HL-60 (cell line): Measurements from ENCODE around the gene STK32B.

Experiments
- DNase-seq, 2 experiments: peaks; one replicate each; pipeline ENCODE4 v3.0.0-alpha.2; 2010 to 2020; ENCODE audit warnings: low read depth in 1 of 2, low spot score in 1 of 2
- H3K27ac ChIP-seq: fragments of 250-450 bp; sonication (Bioruptor Pico); replicated peaks from 2 replicates; pipeline ENCODE4 v1.5.1; 2020; ENCODE audit warnings: mild to moderate bottlenecking, moderate library complexity
- H3K27me3 ChIP-seq: fragments of 250-450 bp; sonication (Bioruptor Pico); 2 replicates; pipeline ENCODE4 v1.5.1; 2021; ENCODE audit warnings: mild to moderate bottlenecking, moderate library complexity; ENCODE audit not compliant: insufficient read depth, poor library complexity, severe bottlenecking
- H3K4me3 ChIP-seq: replicated peaks from 2 replicates; pipeline ENCODE4 v1.5.1; 2011; ENCODE audit warnings: mild to moderate bottlenecking, control low read depth, low read length; ENCODE audit not compliant: insufficient read depth
- CTCF ChIP-seq: IDR thresholded peaks from one replicate; pipeline ENCODE4 v1.5.1; 2011; ENCODE audit warnings: low read length, control low read depth, inconsistent platforms; ENCODE audit not compliant: insufficient read depth
- GABPA ChIP-seq: IDR thresholded peaks from 2 replicates; pipeline ENCODE4 v1.6.1; 2012; ENCODE audit warnings: low read depth
- POLR2AphosphoS5 ChIP-seq: IDR thresholded peaks from 2 replicates; pipeline ENCODE4 v1.6.1; 2012; ENCODE audit warnings: low read depth
- REST ChIP-seq: IDR thresholded peaks from 2 replicates; pipeline ENCODE4 v1.6.1; 2012; ENCODE audit warnings: low read depth; ENCODE audit not compliant: insufficient replicate concordance
- SPI1 ChIP-seq: IDR thresholded peaks from 2 replicates; pipeline ENCODE4 v1.6.1; 2012; ENCODE audit warnings: low read depth, mild to moderate bottlenecking, borderline replicate concordance

The STK32B gene

GRCh38 chr4:5212255-5213013 lies 161.2 kb downstream of the STK32B start:
- H3K27me3 ChIP-seq, result no peaks in the 10 kb centered on the region
- TF ChIP-seq CTCF (no peak), SPI1 (no peak)
- no peak overlapping the region for H3K4me3 ChIP-seq
- H3K27ac ChIP-seq, result no peak overlapping the region
- no peak for DNase-seq

- no peak for DNase-seq
- no peak overlapping the region for H3K27ac ChIP-seq
- no peak overlapping the region for H3K4me3 ChIP-seq
- TF ChIP-seq POLR2AphosphoS5 (no peak), CTCF (no peak)
- H3K27me3 ChIP-seq, result no peaks in the 10 kb centered on the region
Observed at GRCh38 chr4:5213087-5213595, 161.9 kb downstream of the STK32B start.

DNA sequence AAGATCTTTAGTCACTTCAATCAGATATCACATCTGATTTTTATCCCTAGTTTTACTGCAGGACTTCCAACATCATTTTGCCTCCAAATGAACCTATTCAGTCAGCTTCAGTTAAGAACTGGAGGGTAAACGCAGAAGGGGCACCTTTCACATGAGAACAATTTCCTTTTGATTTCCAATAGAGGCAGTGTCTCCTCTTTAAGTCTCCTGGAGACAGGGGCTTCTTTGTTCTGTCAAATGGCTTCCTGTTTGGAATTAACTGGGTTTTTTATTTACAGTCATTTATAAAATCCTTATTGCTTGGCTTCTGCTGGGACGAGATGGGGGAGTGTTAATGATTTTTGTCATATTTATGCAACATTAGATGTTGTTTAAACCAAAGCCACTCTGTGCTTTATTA lies 164.0 kb downstream of the STK32B start:
- no peak for DNase-seq
- Histone ChIP-seq H3K27me3 (no peaks in the 10 kb centered on the region), H3K4me3 (no peak overlapping the region), H3K27ac (no peak overlapping the region)
- TF ChIP-seq POLR2AphosphoS5, result no peak
- TF ChIP-seq CTCF, result no peak
- no peak for TF ChIP-seq SPI1
- no peak for TF ChIP-seq GABPA
- no peak for TF ChIP-seq REST

GRCh38 chr4:5217421-5217820 lies 166.1 kb downstream of the STK32B start:
- Histone ChIP-seq H3K27me3 (no peaks in the 10 kb centered on the region), H3K27ac (no peak overlapping the region), H3K4me3 (no peak overlapping the region)
- DNase-seq, result no peak
- TF ChIP-seq REST (no peak), CTCF (no peak), SPI1 (no peak), GABPA (no peak), POLR2AphosphoS5 (no peak)
